GM12878 (cell line): Measurements from ENCODE around the gene ATP6V1F. TPM values are rescaled to one million over a fixed set of nuclear protein-coding genes. Genes with fewer than 3 reads are reported as not detected.

Experiments used
- CBX3 ChIP-seq: fragments of 200-600 bp; sonication (generic); IDR thresholded peaks from 2 replicates; pipeline ENCODE4 v1.6.1; 2016; ENCODE audit warnings: low read depth, borderline replicate concordance
- CHD4 ChIP-seq: fragments of 200-600 bp; sonication (generic); IDR thresholded peaks from 2 replicates; pipeline ENCODE4 v1.6.1; 2016; ENCODE audit warnings: mild to moderate bottlenecking
- CREB1 ChIP-seq: IDR thresholded peaks from 2 replicates; pipeline ENCODE4 v1.6.1; 2012; ENCODE audit warnings: low read depth, mild to moderate bottlenecking, inconsistent platforms
- E2F4 ChIP-seq: IDR thresholded peaks from 2 replicates; pipeline ENCODE4 v1.6.1; 2012; ENCODE audit warnings: low read depth, low read length, improper control_type of control experiment
- ELK1 ChIP-seq: IDR thresholded peaks from 2 replicates; pipeline ENCODE4 v1.6.1; 2012; ENCODE audit warnings: low read depth, low read length, improper control_type of control experiment
- FOXK2 ChIP-seq: fragments of 450-650 bp; IDR thresholded peaks from 2 replicates; pipeline ENCODE4 v1.6.1; 2017; ENCODE audit warnings: mild to moderate bottlenecking, moderate library complexity
- GABPA ChIP-seq: IDR thresholded peaks from 2 replicates; pipeline ENCODE4 v1.6.1; 2014; ENCODE audit warnings: antibody characterized with exemption, low read depth, mild to moderate bottlenecking, inconsistent platforms
- HDAC2 ChIP-seq: fragments of 200-600 bp; sonication (generic); IDR thresholded peaks from 2 replicates; pipeline ENCODE4 v1.6.1; 2017
- IRF3 ChIP-seq: fragments of 450-650 bp; IDR thresholded peaks from 2 replicates; pipeline ENCODE4 v1.6.1; 2014; ENCODE audit warnings: mild to moderate bottlenecking
- JUNB ChIP-seq: IDR thresholded peaks from 2 replicates; pipeline ENCODE4 v1.6.1; 2016; ENCODE audit warnings: antibody characterized with exemption, mild to moderate bottlenecking
- JUND ChIP-seq: IDR thresholded peaks from 2 replicates; pipeline ENCODE4 v1.6.1; 2012; ENCODE audit warnings: low read depth, mild to moderate bottlenecking, low read length, improper control_type of control experiment, moderate library complexity
- MEF2A ChIP-seq: IDR thresholded peaks from 2 replicates; pipeline ENCODE4 v1.6.1; 2011; ENCODE audit warnings: low read depth, mild to moderate bottlenecking, low read length, moderate library complexity; ENCODE audit not compliant: insufficient read depth
- MLLT1 ChIP-seq: fragments of 450-650 bp; IDR thresholded peaks from 2 replicates; pipeline ENCODE4 v1.6.1; 2016; ENCODE audit warnings: mild to moderate bottlenecking
- NRF1 ChIP-seq: conservative IDR thresholded peaks from 2 replicates; pipeline ENCODE4 v1.6.1; 2011; ENCODE audit warnings: mild to moderate bottlenecking, low read depth, low read length, improper control_type of control experiment
- POLR2AphosphoS5 ChIP-seq: IDR thresholded peaks from 2 replicates; pipeline ENCODE4 v1.6.1; 2011; ENCODE audit warnings: mild to moderate bottlenecking, low read length, inconsistent platforms
- RBBP5 ChIP-seq: fragments of 200-600 bp; sonication (generic); conservative IDR thresholded peaks from 2 replicates; pipeline ENCODE4 v1.6.1; 2016
- YY1 ChIP-seq: IDR thresholded peaks from 2 replicates; pipeline ENCODE4 v1.6.1; 2011; ENCODE audit warnings: low read depth, mild to moderate bottlenecking, low read length
- ZBTB33 ChIP-seq: fragments of 450-650 bp; IDR thresholded peaks from 2 replicates; pipeline ENCODE4 v1.6.1; 2017; ENCODE audit warnings: mild to moderate bottlenecking
- ZNF592 ChIP-seq: fragments of 450-650 bp; IDR thresholded peaks from 2 replicates; pipeline ENCODE4 v1.6.1; 2017; ENCODE audit warnings: mild to moderate bottlenecking, moderate library complexity
- ZSCAN29 ChIP-seq: fragments of 450-650 bp; IDR thresholded peaks from 2 replicates; pipeline ENCODE4 v1.6.1; 2017; ENCODE audit warnings: mild to moderate bottlenecking, moderate library complexity
- polyA plus RNA-seq, 11 experiments: library from polyadenylated mRNA; depleted of rRNA in 4 of 11; unstranded in 6 of 11; stranded (reverse) in 5 of 11; fragments of >200 nt; fragmentation: Nextera tagmentation in 4 of 11; fragmentation: Illumina TruSeq in 1 of 11; extraction: Ambion mirVana in 4 of 11; extraction: Trizol in 1 of 11; gene quantifications; 1 replicate in 1 of 11; 2 replicates in 10 of 11; pipeline versions ENCODE4 v1.2.1 to v1.2.3, GENCODE V29; 2011 to 2016; ENCODE audit warnings: inconsistent platforms in 2 of 11, missing spikeins in 2 of 11, low read depth in 1 of 11
- total RNA-seq, 4 experiments: library from RNA; depleted of rRNA in 3 of 4; stranded (reverse); fragments of >200 nt in 3 of 4; fragmentation: Illumina TruSeq in 1 of 4; extraction: Trizol in 1 of 4; gene quantifications; 2 replicates each; pipeline versions ENCODE4 v1.2.1 to v1.2.3, GENCODE V29; 2013 to 2021

ATP6V1F gene
- total and polyA plus RNA-seq, 10 of the 15 experiments (the other 5 are each of a cell fraction or from before 2014, with no cell fraction given) = 111 to 343 (median 203) TPM

- TF ChIP-seq GABPA (peak; percentile 89), ZBTB33 (no peak), CREB1 (no peak), MEF2A (no peak), E2F4 (0 out of 2 replicates have a peak, but pooled peaks have one; percentile 38), JUNB (peak; percentile 73; the same call in 1 of the 2 replicates), RBBP5 (no peak), ZNF592 (no peak), YY1 (peak; percentile 68; the same call in 1 of the 2 replicates), HDAC2 (no peak), CHD4 (no peak), JUND (no peak), MLLT1 (0 out of 2 replicates have a peak, but pooled peaks have one; percentile 48), ELK1 (no peak), NRF1 (no peak), IRF3 (no peak), FOXK2 (no peak), POLR2AphosphoS5 (0 out of 2 replicates have a peak, but pooled peaks have one; percentile 31), ZSCAN29 (no peak), CBX3 (no peak)
Measured at GRCh38 chr7:128883622-128884448, 21.2 kb downstream of the ATP6V1F start (continued).
